MM.1S (cell line): ENCODE measurements around the gene TRMT61A.

Source experiments
- DNase-seq: peaks from one replicate; pipeline ENCODE4 v3.0.0-alpha.2; 2015
- H2AFZ ChIP-seq: fragments of 300-600 bp; sonication (generic); 2 replicates; pipeline ENCODE4 v1.6.0; 2016; ENCODE audit warnings: antibody characterized with exemption, low read length
- H3F3A ChIP-seq: fragments of 300-600 bp; sonication (generic); 2 replicates; pipeline ENCODE4 v1.6.1; 2016; ENCODE audit warnings: mild to moderate bottlenecking, antibody characterized with exemption, low read length, moderate library complexity, mixed read lengths; ENCODE audit not compliant: insufficient read depth
- H3K27ac ChIP-seq: fragments of 300-600 bp; sonication (generic); 2 replicates; pipeline ENCODE4 v1.5.1; 2016; ENCODE audit warnings: mild to moderate bottlenecking, low read length
- H3K27me3 ChIP-seq: fragments of 300-600 bp; sonication (generic); replicated peaks from 2 replicates; pipeline ENCODE4 v1.6.0; 2016; ENCODE audit warnings: low read length; ENCODE audit not compliant: insufficient read depth
- H3K36me3 ChIP-seq: fragments of 300-600 bp; sonication (generic); replicated peaks from 2 replicates; pipeline ENCODE4 v1.6.1; 2016; ENCODE audit warnings: mild to moderate bottlenecking, low read length, mixed read lengths; ENCODE audit not compliant: insufficient read depth
- H3K4me1 ChIP-seq: fragments of 300-600 bp; sonication (generic); 2 replicates; pipeline ENCODE4 v1.6.1; 2016; ENCODE audit warnings: low read length, mixed read lengths
- H3K4me2 ChIP-seq: fragments of 300-600 bp; sonication (generic); 2 replicates; pipeline ENCODE4 v1.6.0; 2016; ENCODE audit warnings: low read depth, low read length
- H3K4me3 ChIP-seq: fragments of 300-600 bp; sonication (generic); 2 replicates; pipeline ENCODE4 v1.5.1; 2016; ENCODE audit warnings: low read length, mixed read lengths
- H3K79me2 ChIP-seq: fragments of 300-600 bp; sonication (generic); 2 replicates; pipeline ENCODE4 v1.6.1; 2016; ENCODE audit warnings: mixed run types, low read length, mixed read lengths
- H3K9ac ChIP-seq: fragments of 300-600 bp; sonication (generic); 2 replicates; pipeline ENCODE4 v1.6.1; 2016; ENCODE audit warnings: low read length, mixed read lengths
- H3K9me2 ChIP-seq: fragments of 300-600 bp; sonication (generic); replicated peaks from 2 replicates; pipeline ENCODE4 v1.6.1; 2016; ENCODE audit warnings: mild to moderate bottlenecking, low read length, mixed read lengths; ENCODE audit not compliant: insufficient read depth
- H3K9me3 ChIP-seq: fragments of 300-600 bp; sonication (generic); replicated peaks from 2 replicates; pipeline ENCODE4 v1.6.1; 2016; ENCODE audit warnings: mild to moderate bottlenecking, low read length, mixed read lengths; ENCODE audit not compliant: insufficient read depth
- H4K20me1 ChIP-seq: fragments of 300-600 bp; sonication (generic); 2 replicates; pipeline ENCODE4 v1.6.1; 2016; ENCODE audit warnings: mild to moderate bottlenecking, low read length, moderate library complexity, mixed read lengths; ENCODE audit not compliant: insufficient read depth
- CTCF ChIP-seq: fragments of 300-600 bp; sonication (generic); IDR thresholded peaks from 2 replicates; pipeline ENCODE4 v1.5.1; 2016; ENCODE audit warnings: antibody characterized with exemption, low read length, mixed read lengths
- EZH2 ChIP-seq: fragments of 300-600 bp; sonication (generic); optimal IDR thresholded peaks from 2 replicates; pipeline ENCODE3; 2017; ENCODE audit warnings: low read depth, mild to moderate bottlenecking, antibody characterized with exemption, low read length, mixed read lengths
- EZH2phosphoT487 ChIP-seq: fragments of 300-600 bp; sonication (generic); IDR thresholded peaks from 2 replicates; pipeline ENCODE4 v1.6.1; 2018; ENCODE audit warnings: antibody characterized with exemption, low read length

TRMT61A gene

GRCh38 chr14:103537175-103537990 lies 8.4 kb downstream of the TRMT61A start:
- Histone ChIP-seq H3K9me2 (no peaks in the 10 kb centered on the region), H3K4me2 (no peak overlapping the region), H3K4me1 (no peaks in the 10 kb centered on the region), H3K4me3 (no peak overlapping the region), H3F3A (no peaks in the 10 kb centered on the region), H3K36me3 (no peaks in the 10 kb centered on the region), H3K9me3 (no peaks in the 10 kb centered on the region), H3K27me3 (no peaks in the 10 kb centered on the region), H3K9ac (no peak overlapping the region), H4K20me1 (no peaks in the 10 kb centered on the region), H3K27ac (no peak overlapping the region), H2AFZ (no peak overlapping the region), H3K79me2 (no peaks in the 10 kb centered on the region)
- DNase-seq, result no peak
- TF ChIP-seq EZH2phosphoT487 (no peak), EZH2 (no peak), CTCF (no peak)

- TF ChIP-seq EZH2 (no peak), EZH2phosphoT487 (no peak), CTCF (no peak)
- Histone ChIP-seq H2AFZ (no peak overlapping the region), H4K20me1 (no peaks in the 10 kb centered on the region), H3K9me3 (no peaks in the 10 kb centered on the region), H3K27ac (no peak overlapping the region), H3F3A (no peaks in the 10 kb centered on the region), H3K4me2 (no peak overlapping the region), H3K9ac (no peak overlapping the region), H3K27me3 (no peaks in the 10 kb centered on the region), H3K9me2 (no peaks in the 10 kb centered on the region), H3K4me1 (no peaks in the 10 kb centered on the region), H3K36me3 (no peaks in the 10 kb centered on the region), H3K4me3 (no peak overlapping the region), H3K79me2 (no peaks in the 10 kb centered on the region)
- no peak for DNase-seq
Measured at GRCh38 chr14:103538291-103539055, 9.5 kb downstream of the TRMT61A start.

- Histone ChIP-seq H3K79me2 (no peaks in the 10 kb centered on the region), H3K4me2 (no peak overlapping the region), H3K27ac (no peak overlapping the region)
Measured at GRCh38 chr14:103539056-103539825, 10.2 kb downstream of the TRMT61A start.

More at GRCh38 chr14:103539056-103539825, 10.2 kb downstream of the TRMT61A start:
- Histone ChIP-seq H3K4me1 (no peaks in the 10 kb centered on the region), H3K4me3 (no peak overlapping the region), H3K27me3 (no peaks in the 10 kb centered on the region), H3F3A (no peaks in the 10 kb centered on the region), H2AFZ (no peak overlapping the region), H4K20me1 (no peaks in the 10 kb centered on the region), H3K9ac (no peak overlapping the region), H3K9me3 (no peaks in the 10 kb centered on the region), H3K36me3 (no peaks in the 10 kb centered on the region), H3K9me2 (no peaks in the 10 kb centered on the region)
- TF ChIP-seq CTCF (no peak), EZH2phosphoT487 (no peak), EZH2 (no peak)
- DNase-seq, result no peak
